OCI-LY1 (cell line): ENCODE results near the gene PRICKLE4.

ENCODE experiments used
- H2AFZ ChIP-seq: fragments of 200-600 bp; sonication (generic), shearing (Covaris generic); 2 replicates; pipeline ENCODE4 v1.6.0; 2014; ENCODE audit warnings: antibody characterized with exemption, mild to moderate bottlenecking, low read length
- H3F3A ChIP-seq: fragments of 200-600 bp; sonication (generic), shearing (Covaris generic); 2 replicates; pipeline ENCODE4 v1.6.0; 2014; ENCODE audit warnings: mild to moderate bottlenecking, antibody characterized with exemption, low read length, moderate library complexity; ENCODE audit not compliant: insufficient read depth
- H3K27ac ChIP-seq: fragments of 200-600 bp; sonication (generic); 2 replicates; pipeline ENCODE4 v1.5.1; 2014; ENCODE audit warnings: low read length, mixed run types, mild to moderate bottlenecking, low read depth; ENCODE audit not compliant: poor library complexity, severe bottlenecking
- H3K27me3 ChIP-seq: fragments of 200-600 bp; sonication (generic); 2 replicates; pipeline ENCODE4 v1.6.0; 2014; ENCODE audit warnings: antibody characterized with exemption, mild to moderate bottlenecking, low read length, moderate library complexity; ENCODE audit not compliant: insufficient read depth
- H3K36me3 ChIP-seq: fragments of 200-600 bp; sonication (generic); 2 replicates; pipeline ENCODE4 v1.6.1; 2014; ENCODE audit warnings: mild to moderate bottlenecking, antibody characterized with exemption, low read length, moderate library complexity, mixed read lengths; ENCODE audit not compliant: insufficient read depth
- H3K4me1 ChIP-seq: fragments of 200-600 bp; sonication (generic); 2 replicates; pipeline ENCODE4 v1.5.1; 2014; ENCODE audit warnings: mild to moderate bottlenecking, low read length, moderate library complexity; ENCODE audit not compliant: insufficient read depth, severe bottlenecking
- H3K4me2 ChIP-seq: fragments of 200-600 bp; sonication (generic), shearing (Covaris generic); 2 replicates; pipeline ENCODE4 v1.6.1; 2014; ENCODE audit warnings: low read length
- H3K4me3 ChIP-seq: fragments of 200-600 bp; sonication (generic); 2 replicates; pipeline ENCODE4 v1.5.1; 2014; ENCODE audit warnings: low read length, low read depth, mild to moderate bottlenecking, mixed read lengths; ENCODE audit not compliant: poor library complexity, severe bottlenecking
- H3K79me2 ChIP-seq: fragments of 200-600 bp; shearing (Covaris generic); 2 replicates; pipeline ENCODE4 v1.6.1; 2016; ENCODE audit warnings: mixed run types, low read length, mixed read lengths; ENCODE audit not compliant: insufficient read depth
- H3K9ac ChIP-seq: fragments of 200-600 bp; sonication (generic), shearing (Covaris generic); 2 replicates; pipeline ENCODE4 v1.6.1; 2014; ENCODE audit warnings: mild to moderate bottlenecking, low read length, mixed read lengths
- H3K9me2 ChIP-seq: fragments of 200-600 bp; sonication (generic), shearing (Covaris generic); 2 replicates; pipeline ENCODE4 v1.6.1; 2014; ENCODE audit warnings: low read depth, mild to moderate bottlenecking, low read length, mixed read lengths
- H3K9me3 ChIP-seq: fragments of 200-600 bp; shearing (Covaris generic); 2 replicates; pipeline ENCODE4 v1.6.1; 2014; ENCODE audit warnings: low read length, mixed read lengths
- H4K20me1 ChIP-seq: fragments of 200-600 bp; sonication (generic), shearing (Covaris generic); 2 replicates; pipeline ENCODE4 v1.6.0; 2016; ENCODE audit warnings: mild to moderate bottlenecking, low read length; ENCODE audit not compliant: insufficient read depth
- EZH2 ChIP-seq: fragments of 200-600 bp; sonication (generic), shearing (Covaris generic); IDR thresholded peaks from 2 replicates; pipeline ENCODE4 v1.8.0; 2017; ENCODE audit warnings: borderline replicate concordance, mixed run types, mild to moderate bottlenecking, antibody characterized with exemption, low read length, moderate library complexity, mixed read lengths
- TF ChIP-seq, protein P1 (sequence below): fragments of 200-600 bp; sonication (generic), shearing (Covaris generic); IDR thresholded peaks from 2 replicates; pipeline ENCODE4 v1.5.1; 2017; ENCODE audit warnings: mild to moderate bottlenecking, antibody characterized with exemption, low read length, moderate library complexity, mixed read lengths

PRICKLE4 gene

DNA sequence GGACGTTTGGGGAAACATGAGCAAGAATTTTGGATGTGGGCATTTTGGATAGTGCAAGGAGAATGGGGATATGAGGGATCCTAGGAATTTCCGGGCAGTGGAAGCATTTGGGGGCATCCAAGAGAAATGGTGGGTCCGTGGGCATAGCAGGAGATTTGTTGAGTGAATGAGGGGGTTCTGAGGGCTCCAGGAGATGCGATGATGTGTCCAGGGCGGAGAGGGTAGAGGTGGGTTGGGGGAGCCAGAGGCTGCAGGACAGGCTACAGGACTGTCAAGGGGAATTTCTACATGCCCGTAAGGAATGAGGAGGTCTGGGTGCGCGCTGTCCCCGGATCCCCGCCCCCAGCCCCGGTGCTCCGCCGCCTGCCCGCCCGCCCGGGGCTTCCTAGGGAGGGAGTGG lies 1.2 kb upstream of the PRICKLE4 start:
- Histone ChIP-seq H3K4me3 (peak overlapping the region; percentile 66), H3K36me3 (peaks cover 3% of the 10 kb centered on the region; the same call in 1 of the 2 replicates), H3K79me2 (no peaks in the 10 kb centered on the region), H3K27me3 (0 out of 2 replicates have a peak, but pooled peaks cover 5% of the 10 kb centered on the region), H3K4me1 (peaks cover 13% of the 10 kb centered on the region), H3K9me3 (no peaks in the 10 kb centered on the region), H3F3A (no peaks in the 10 kb centered on the region), H4K20me1 (no peaks in the 10 kb centered on the region), H3K9me2 (no peaks in the 10 kb centered on the region), H3K27ac (no peak overlapping the region), H2AFZ (no peak overlapping the region), H3K4me2 (peak overlapping the region; percentile 95), H3K9ac (peak overlapping the region; percentile 82)
- TF ChIP-seq EZH2 = no peak
- TF ChIP-seq, protein P1, sequence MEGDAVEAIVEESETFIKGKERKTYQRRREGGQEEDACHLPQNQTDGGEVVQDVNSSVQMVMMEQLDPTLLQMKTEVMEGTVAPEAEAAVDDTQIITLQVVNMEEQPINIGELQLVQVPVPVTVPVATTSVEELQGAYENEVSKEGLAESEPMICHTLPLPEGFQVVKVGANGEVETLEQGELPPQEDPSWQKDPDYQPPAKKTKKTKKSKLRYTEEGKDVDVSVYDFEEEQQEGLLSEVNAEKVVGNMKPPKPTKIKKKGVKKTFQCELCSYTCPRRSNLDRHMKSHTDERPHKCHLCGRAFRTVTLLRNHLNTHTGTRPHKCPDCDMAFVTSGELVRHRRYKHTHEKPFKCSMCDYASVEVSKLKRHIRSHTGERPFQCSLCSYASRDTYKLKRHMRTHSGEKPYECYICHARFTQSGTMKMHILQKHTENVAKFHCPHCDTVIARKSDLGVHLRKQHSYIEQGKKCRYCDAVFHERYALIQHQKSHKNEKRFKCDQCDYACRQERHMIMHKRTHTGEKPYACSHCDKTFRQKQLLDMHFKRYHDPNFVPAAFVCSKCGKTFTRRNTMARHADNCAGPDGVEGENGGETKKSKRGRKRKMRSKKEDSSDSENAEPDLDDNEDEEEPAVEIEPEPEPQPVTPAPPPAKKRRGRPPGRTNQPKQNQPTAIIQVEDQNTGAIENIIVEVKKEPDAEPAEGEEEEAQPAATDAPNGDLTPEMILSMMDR = no peak

DNA sequence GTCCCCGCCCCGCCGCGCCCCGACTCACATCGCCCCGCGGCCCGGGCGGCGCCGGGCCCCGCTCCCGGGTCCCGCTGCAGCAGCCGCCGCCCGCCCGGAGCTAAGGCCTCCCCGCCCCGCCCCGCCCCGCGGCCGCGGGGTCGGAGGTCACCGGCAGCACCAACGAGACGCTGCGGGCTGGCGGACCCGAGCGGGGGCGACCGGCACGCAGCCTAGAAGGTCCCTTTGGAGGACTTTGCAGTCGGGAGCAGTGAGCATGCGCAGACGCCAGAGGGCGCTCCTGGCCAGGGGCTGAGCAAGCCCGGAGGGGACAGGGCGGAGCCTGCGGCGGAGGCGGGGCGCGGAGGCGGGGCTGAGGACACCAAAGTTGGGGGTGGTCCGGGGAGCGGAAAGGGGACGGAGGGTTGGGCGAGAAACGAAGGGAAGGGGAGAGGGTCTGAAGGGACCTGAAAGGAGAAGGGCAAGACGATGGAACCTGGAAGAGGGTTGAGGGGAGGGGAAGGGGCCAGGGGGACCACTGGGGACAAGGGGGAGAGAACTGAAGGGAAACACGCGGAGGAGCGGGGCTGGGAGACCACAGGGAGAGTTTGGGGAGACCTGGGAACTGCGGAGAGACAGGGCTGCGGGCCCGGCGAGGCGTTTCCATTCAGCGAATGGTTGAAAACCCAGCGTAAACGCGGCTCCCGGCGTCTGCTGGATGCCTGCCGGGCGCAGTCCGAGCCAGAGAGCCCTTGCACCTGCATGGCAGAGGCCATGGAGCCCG lies 613 bp upstream of the PRICKLE4 start, which contains the start of gene FRS3:
FRS3 (minus strand) TSS at position 113 of the 763 bp plus-strand sequence. CDS start 2,913 bp downstream, outside the sequence.
- H3K27ac ChIP-seq = no peak within 1 kb of the TSS
- H3K4me3 ChIP-seq = peak within 1 kb of the TSS; percentile 66
- H3K4me1 ChIP-seq = peaks cover 13% of the 10 kb centered on the region
- H3K79me2 ChIP-seq = no peaks in the 10 kb centered on the region
- H3K9ac ChIP-seq = peak within 1 kb of the TSS; percentile 82
- H3K9me2 ChIP-seq = no peaks in the 10 kb centered on the region
- no peak within 1 kb of the TSS for H2AFZ ChIP-seq
- H3K9me3 ChIP-seq = no peaks in the 10 kb centered on the region
- TF ChIP-seq, protein P1 = peak; percentile 91
- no peak for TF ChIP-seq EZH2
- H3F3A ChIP-seq = no peaks in the 10 kb centered on the region
- H3K36me3 ChIP-seq = no peaks in the 10 kb centered on the region; the same call in 1 of the 2 replicates
- H3K4me2 ChIP-seq = peak within 1 kb of the TSS; percentile 95
- no peaks in the 10 kb centered on the region for H4K20me1 ChIP-seq
- 0 out of 2 replicates have a peak, but pooled peaks cover 5% of the 10 kb centered on the region for H3K27me3 ChIP-seq

DNA sequence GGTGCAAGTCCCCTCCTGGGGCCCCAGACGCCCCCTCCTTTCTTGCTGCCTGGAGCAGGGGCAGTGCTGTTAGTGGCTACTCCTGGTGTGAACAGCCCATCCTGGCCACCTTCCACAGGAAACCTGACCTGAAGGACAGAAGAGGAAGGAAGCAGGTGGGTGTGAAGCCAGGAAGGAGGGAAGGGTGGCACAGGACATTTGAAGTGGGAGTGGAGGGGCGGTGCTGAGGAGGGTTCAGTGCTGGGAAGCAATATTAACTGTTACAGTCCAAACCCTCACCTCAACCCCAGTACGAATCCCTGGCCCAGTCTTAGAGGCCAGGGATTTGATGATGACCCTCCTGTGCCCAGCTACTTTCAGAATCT lies 766 bp downstream of the PRICKLE4 start:
- Histone ChIP-seq H3K4me3 (no peak overlapping the region), H3K9me3 (no peaks in the 10 kb centered on the region), H3K36me3 (no peaks in the 10 kb centered on the region), H3K27me3 (0 out of 2 replicates have a peak, but pooled peaks cover 5% of the 10 kb centered on the region), H3F3A (no peaks in the 10 kb centered on the region), H3K4me1 (peaks cover 20% of the 10 kb centered on the region), H3K79me2 (no peaks in the 10 kb centered on the region), H3K9me2 (no peaks in the 10 kb centered on the region), H3K9ac (no peak overlapping the region), H2AFZ (no peak overlapping the region), H4K20me1 (no peaks in the 10 kb centered on the region), H3K27ac (no peak overlapping the region), H3K4me2 (no peak overlapping the region)
- TF ChIP-seq, protein P1 = no peak
- TF ChIP-seq EZH2 = no peak
